Osteoblast (primary cell): ENCODE data around the gene ACTRT2. TPM values are rescaled to one million over a fixed set of nuclear protein-coding genes. Genes with fewer than 3 reads are reported as not detected.
A peak's percentile ranks its signal among the peaks of the same experiment; 100 is the strongest.

Source experiments
- DNase-seq: peaks from one replicate; pipeline ENCODE4 v3.0.0; 2011; ENCODE audit warnings: low spot score, mixed read lengths; ENCODE audit not compliant: insufficient read length; ENCODE audit errors: missing footprints
- H2AFZ ChIP-seq: 2 replicates; pipeline ENCODE4 v1.6.0; 2011; ENCODE audit warnings: mild to moderate bottlenecking, low read length
- H3K27ac ChIP-seq: 2 replicates; pipeline ENCODE4 v1.5.1; 2011; ENCODE audit warnings: mild to moderate bottlenecking, low read depth, low read length, moderate library complexity
- H3K27me3 ChIP-seq: 2 replicates; pipeline ENCODE4 v1.6.0; 2012; ENCODE audit warnings: mild to moderate bottlenecking, control low read depth, inconsistent platforms, low read length, moderate library complexity; ENCODE audit not compliant: insufficient read depth
- H3K36me3 ChIP-seq: 2 replicates; pipeline ENCODE4 v1.5.1; 2011; ENCODE audit warnings: mild to moderate bottlenecking, low read length, control low read depth, moderate library complexity; ENCODE audit not compliant: insufficient read depth
- H3K4me1 ChIP-seq: 2 replicates; pipeline ENCODE4 v1.5.1; 2011; ENCODE audit warnings: mild to moderate bottlenecking, low read length, control low read depth, moderate library complexity; ENCODE audit not compliant: insufficient read depth
- H3K4me2 ChIP-seq: 2 replicates; pipeline ENCODE4 v1.6.0; 2011; ENCODE audit warnings: mild to moderate bottlenecking, low read length; ENCODE audit not compliant: insufficient read depth
- H3K4me3 ChIP-seq: fragments of 200-600 bp; sonication (generic); 3 replicates; pipeline ENCODE4 v1.5.1; 2012; ENCODE audit warnings: mild to moderate bottlenecking, low read length, inconsistent platforms; ENCODE audit not compliant: insufficient read depth
- H3K79me2 ChIP-seq: 2 replicates; pipeline ENCODE4 v1.6.0; 2012; ENCODE audit warnings: mild to moderate bottlenecking, low read length, control low read depth, inconsistent platforms; ENCODE audit not compliant: insufficient read depth
- H3K9me3 ChIP-seq: 2 replicates; pipeline ENCODE4 v1.5.1; 2011; ENCODE audit warnings: low read depth, low read length, control low read depth
- H4K20me1 ChIP-seq: 2 replicates; pipeline ENCODE4 v1.6.0; 2012; ENCODE audit warnings: mild to moderate bottlenecking, low read length, control low read depth; ENCODE audit not compliant: insufficient read depth
- CTCF ChIP-seq: IDR thresholded peaks from 2 replicates; pipeline ENCODE4 v1.5.1; 2011; ENCODE audit warnings: mild to moderate bottlenecking, low read depth, low read length, moderate library complexity; ENCODE audit errors: extremely low read depth
- total RNA-seq: library from RNA; depleted of rRNA; stranded (reverse); fragments of >200 nt; gene quantifications from 2 replicates; pipeline ENCODE4 v1.2.3, GENCODE V29; 2012

The ACTRT2 gene
- total RNA-seq, 1 donor = not detected

DNA sequence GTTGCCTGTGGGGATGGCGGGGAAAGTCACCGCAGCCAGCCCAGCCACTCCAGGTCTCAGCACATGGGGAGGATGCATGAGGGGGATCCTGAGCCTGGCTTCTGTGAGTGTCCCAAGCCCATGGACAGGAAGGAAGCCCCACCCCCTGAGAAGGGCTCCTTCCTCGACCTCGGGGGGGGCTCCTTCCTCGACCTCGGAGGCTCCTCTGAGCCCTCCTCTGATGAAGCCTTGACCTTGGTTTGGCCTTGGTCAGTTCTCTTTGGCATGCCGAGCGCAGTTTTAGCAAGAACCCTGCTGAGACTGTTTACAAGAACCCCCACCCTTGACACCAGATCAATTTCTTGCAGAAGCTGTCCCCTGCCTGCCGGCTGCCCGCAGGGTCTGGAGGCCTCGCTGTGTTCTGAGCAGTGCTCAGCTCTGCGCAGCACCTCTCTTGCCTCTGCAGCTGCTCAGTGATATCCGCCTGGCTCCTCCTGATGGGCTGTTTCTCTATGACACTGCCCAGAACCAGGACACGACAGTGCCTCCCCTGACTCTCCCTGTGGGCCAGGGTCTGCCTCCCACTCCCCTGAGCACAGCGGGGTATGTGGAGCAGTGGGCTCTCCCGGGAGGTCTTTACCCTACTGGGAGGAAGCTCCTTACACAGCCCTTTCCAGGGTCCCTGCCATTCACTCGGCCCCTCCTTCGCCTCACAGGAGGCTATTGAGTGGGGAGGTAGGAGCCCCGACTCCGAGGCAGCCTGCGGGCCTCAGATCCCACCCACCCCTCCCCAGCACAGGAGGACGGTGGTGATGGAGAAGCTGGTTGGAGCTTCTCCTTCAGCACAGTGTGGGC lies 15.4 kb downstream of the ACTRT2 start:
- H3K9me3 ChIP-seq = no peaks in the 10 kb centered on the region

DNA sequence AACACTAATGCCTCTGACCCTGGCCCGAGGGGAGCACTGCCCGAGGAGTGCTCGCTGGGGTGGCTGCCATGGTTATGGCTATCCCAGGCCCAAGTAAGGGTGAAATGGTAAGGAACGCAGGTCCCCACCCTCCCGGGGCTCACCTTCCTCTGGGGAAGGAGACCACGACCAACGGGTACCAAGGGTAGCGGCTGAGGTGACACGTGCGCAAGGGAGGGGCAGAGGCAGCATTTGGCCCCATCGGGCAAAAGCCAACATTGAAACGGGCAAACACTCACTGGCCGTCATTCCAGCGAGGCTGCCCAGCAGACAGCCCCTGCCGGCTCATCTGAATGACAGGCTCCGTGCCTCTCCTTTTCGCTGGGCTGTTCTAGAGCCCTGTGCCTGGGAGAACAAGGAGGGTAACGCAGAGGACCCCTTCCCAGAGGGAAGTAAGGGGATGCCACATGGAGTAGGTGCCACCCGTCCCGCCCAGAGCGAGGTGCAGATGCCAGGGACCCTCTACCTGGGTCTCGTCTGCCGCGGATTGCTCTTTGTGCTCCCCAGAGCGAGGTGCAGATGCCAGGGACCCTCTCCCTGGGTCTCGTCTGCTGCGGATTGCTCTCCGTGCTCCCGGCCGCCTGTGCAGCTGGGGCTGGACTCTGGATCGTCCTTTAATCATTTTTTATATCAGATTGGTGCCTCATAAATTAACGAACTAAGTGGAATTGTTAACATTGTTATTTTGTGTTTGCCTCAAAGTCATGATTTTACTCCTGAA lies 16.2 kb downstream of the ACTRT2 start:
- Histone ChIP-seq H3K9me3 (no peaks in the 10 kb centered on the region), H3K4me2 (no peak overlapping the region), H4K20me1 (no peaks in the 10 kb centered on the region), H3K36me3 (no peaks in the 10 kb centered on the region), H2AFZ (no peak overlapping the region), H3K4me3 (no peak overlapping the region), H3K27me3 (peaks cover 5% of the 10 kb centered on the region), H3K27ac (no peak overlapping the region), H3K4me1 (no peaks in the 10 kb centered on the region), H3K79me2 (no peaks in the 10 kb centered on the region)
- DNase-seq = peak; percentile 62
- no peak for TF ChIP-seq CTCF

More for the DNA sequence above, 15.4 kb downstream of the ACTRT2 start:
- peak; percentile 65 for DNase-seq
- Histone ChIP-seq H4K20me1 (no peaks in the 10 kb centered on the region), H3K36me3 (no peaks in the 10 kb centered on the region), H3K4me3 (no peak overlapping the region), H3K4me1 (no peaks in the 10 kb centered on the region), H3K79me2 (no peaks in the 10 kb centered on the region), H2AFZ (no peak overlapping the region), H3K4me2 (no peak overlapping the region), H3K27me3 (peaks cover 5% of the 10 kb centered on the region), H3K27ac (no peak overlapping the region)
- no peak for TF ChIP-seq CTCF

DNA sequence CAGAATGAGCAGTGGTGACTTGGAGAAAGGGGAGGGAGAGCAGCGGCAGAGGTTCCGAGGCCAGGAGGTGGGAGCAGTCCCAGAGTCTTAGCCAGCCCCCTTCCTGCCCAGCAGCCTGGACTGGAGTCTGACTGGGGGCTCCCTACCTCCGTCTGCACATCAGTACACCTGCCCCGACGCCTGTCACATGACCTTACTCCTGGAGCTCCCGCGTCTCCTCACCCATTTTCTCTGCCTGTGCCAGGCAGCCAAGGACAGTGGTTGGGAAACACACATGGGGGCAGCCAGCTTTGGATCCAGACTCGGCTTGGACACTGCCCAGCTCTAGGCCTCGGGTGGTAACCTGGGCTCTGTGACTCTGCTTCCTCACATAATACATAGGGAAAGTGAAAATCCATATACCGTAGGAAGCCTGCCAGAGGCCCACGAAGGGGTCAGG lies 16.9 kb downstream of the ACTRT2 start:
- H3K27me3 ChIP-seq = peaks cover 5% of the 10 kb centered on the region
- no peaks in the 10 kb centered on the region for H3K4me1 ChIP-seq
- no peaks in the 10 kb centered on the region for H3K79me2 ChIP-seq

More for the DNA sequence above, 16.9 kb downstream of the ACTRT2 start:
- Histone ChIP-seq H3K9me3 (no peaks in the 10 kb centered on the region), H3K4me3 (no peak overlapping the region), H3K27ac (no peak overlapping the region), H3K36me3 (no peaks in the 10 kb centered on the region), H3K4me2 (no peak overlapping the region), H2AFZ (no peak overlapping the region), H4K20me1 (no peaks in the 10 kb centered on the region)
- DNase-seq = peak; percentile 80
- no peak for TF ChIP-seq CTCF
